Activated naive CD4-positive, alpha-beta T cell treated with anti-CD3 and anti-CD28 coated beads for 36 hours (primary cell): Measurements from ENCODE around the gene TBX10. TPM values are rescaled to one million over a fixed set of nuclear protein-coding genes. Genes with fewer than 3 reads are reported as not detected.

ENCODE experiments used
- CTCF ChIA-PET: fragments of 350-600 bp; sonication (Branson Sonifier 250); formaldehyde crosslinking; loops from one replicate; lab custom pipeline; 2021; ENCODE audit warnings: antibody characterized with exemption; lab: Charles Lee
- DNase-seq: peaks from one replicate; pipeline ENCODE4 v3.0.0-alpha.2; 2020
- H3K27ac Mint-ChIP-seq: one replicate; pipeline ENCODE4 v1.8.0; 2021; ENCODE audit warnings: mild to moderate bottlenecking, mixed read lengths
- H3K27me3 Mint-ChIP-seq: one replicate; pipeline ENCODE4 v1.8.0; 2021; ENCODE audit warnings: low read depth, mixed read lengths
- H3K36me3 Mint-ChIP-seq: one replicate; pipeline ENCODE4 v1.8.0; 2021; ENCODE audit warnings: low read depth, mixed read lengths
- H3K4me1 Mint-ChIP-seq: one replicate; pipeline ENCODE4 v1.8.0; 2021; ENCODE audit warnings: low read depth, mixed read lengths
- H3K4me3 Mint-ChIP-seq: one replicate; pipeline ENCODE4 v1.8.0; 2021; ENCODE audit warnings: mild to moderate bottlenecking, moderate library complexity, mixed read lengths
- H3K9me3 Mint-ChIP-seq: one replicate; pipeline ENCODE4 v1.8.0; 2021; ENCODE audit warnings: mixed read lengths
- intact Hi-C: fragments of 100-400 bp; cut with micrococcal nuclease; formaldehyde crosslinking; loops from one replicate; pipeline ENCODE4 v1.15.1; 2023
- total RNA-seq, 2 experiments: library from RNA; stranded (reverse); gene quantifications; one replicate each; pipeline ENCODE4 v1.2.3, GENCODE V29; 2021

Gene TBX10
- total RNA-seq, 2 experiments from 2014 or later: not detected

GRCh38 chr11:67614730-67615714 lies 24.5 kb downstream of the TBX10 start:
- H3K36me3 Mint-ChIP-seq: peaks cover 7% of the 10 kb centered on the region
- intact Hi-C loops: loop anchor here (1.0 to 10.0 kb wide), 5 partner anchors 9 to 420 kb away; partner anchors contain the start of genes GSTP1, NDUFS8, NDUFV1 and TCIRG1
- H3K27ac Mint-ChIP-seq: peak overlapping the region; percentile 98
- CTCF ChIA-PET: interaction anchor here (0.9 to 6.0 kb wide), 9 partner anchors 11 to 62 kb away, joined by 3 to 46 read pairs (median 6); partner anchors contain the start of gene NUDT8
- no peaks in the 10 kb centered on the region for H3K9me3 Mint-ChIP-seq
- peak overlapping the region; percentile 80 for H3K4me3 Mint-ChIP-seq
- no peaks in the 10 kb centered on the region for H3K27me3 Mint-ChIP-seq
- peak; percentile 75 for DNase-seq
- peaks cover 24% of the 10 kb centered on the region for H3K4me1 Mint-ChIP-seq

GRCh38 chr11:67613960-67614715 lies 25.4 kb downstream of the TBX10 start:
- Mint-ChIP-seq H3K27me3 (no peaks in the 10 kb centered on the region), H3K27ac (peak overlapping the region; percentile 98), H3K36me3 (peaks cover 11% of the 10 kb centered on the region), H3K4me3 (peak overlapping the region; percentile 80), H3K9me3 (no peaks in the 10 kb centered on the region), H3K4me1 (peaks cover 24% of the 10 kb centered on the region)
- intact Hi-C loops: loop anchor here (1.0 to 10.0 kb wide), 5 partner anchors 8 to 421 kb away; partner anchors contain the start of genes GSTP1, NDUFS8, NDUFV1 and TCIRG1
- DNase-seq: peak; percentile 93
- CTCF ChIA-PET: interaction anchor here (0.9 to 6.0 kb wide), 9 partner anchors 12 to 45 kb away, joined by 3 to 46 read pairs (median 6); partner anchors contain the start of genes GSTP1 and NUDT8

- CTCF ChIA-PET: interaction anchor here (1.0 to 6.0 kb wide), 6 partner anchors 13 to 42 kb away, joined by 3 to 46 read pairs (median 6); partner anchors contain the start of genes GSTP1 and NUDT8
- intact Hi-C loops: loop anchor here (10.0 kb wide), 1 partner anchor 421 kb away; the partner anchor contains the start of genes NDUFS8 and TCIRG1
- peaks cover 17% of the 10 kb centered on the region for H3K36me3 Mint-ChIP-seq
- no peaks in the 10 kb centered on the region for H3K27me3 Mint-ChIP-seq
- peak overlapping the region; percentile 80 for H3K4me3 Mint-ChIP-seq
- H3K4me1 Mint-ChIP-seq: peaks cover 29% of the 10 kb centered on the region
- DNase-seq: no peak
- H3K27ac Mint-ChIP-seq: peak overlapping the region; percentile 98
- no peaks in the 10 kb centered on the region for H3K9me3 Mint-ChIP-seq
Observed at GRCh38 chr11:67613313-67613959, 26.1 kb downstream of the TBX10 start.

GRCh38 chr11:67612751-67613150 lies 26.8 kb downstream of the TBX10 start:
- CTCF ChIA-PET: interaction anchor here (1.5 kb wide), 1 partner anchor 29 kb away, joined by 8 read pairs; the partner anchor contains the start of gene GSTP1
- peaks cover 20% of the 10 kb centered on the region for H3K36me3 Mint-ChIP-seq
- DNase-seq: no peak
- intact Hi-C loops: loop anchor here (10.0 kb wide), 1 partner anchor 422 kb away; the partner anchor contains the start of genes NDUFS8 and TCIRG1
- H3K4me1 Mint-ChIP-seq: peaks cover 36% of the 10 kb centered on the region
- H3K9me3 Mint-ChIP-seq: no peaks in the 10 kb centered on the region
- no peak overlapping the region for H3K4me3 Mint-ChIP-seq
- H3K27me3 Mint-ChIP-seq: no peaks in the 10 kb centered on the region
- H3K27ac Mint-ChIP-seq: peak overlapping the region; percentile 98

- Mint-ChIP-seq H3K9me3 (no peaks in the 10 kb centered on the region), H3K36me3 (peaks cover 20% of the 10 kb centered on the region), H3K4me3 (no peak overlapping the region), H3K27ac (peak overlapping the region; percentile 61), H3K4me1 (peaks cover 42% of the 10 kb centered on the region), H3K27me3 (no peaks in the 10 kb centered on the region)
- CTCF ChIA-PET: no interaction called here
- intact Hi-C loops: loop anchor here (10.0 kb wide), 1 partner anchor 423 kb away; the partner anchor contains the start of genes NDUFS8 and TCIRG1
- DNase-seq: no peak
Observed at GRCh38 chr11:67611704-67612587, 27.6 kb downstream of the TBX10 start.

- no peaks in the 10 kb centered on the region for H3K9me3 Mint-ChIP-seq
- intact Hi-C loops: loop anchor here (10.0 kb wide), 1 partner anchor 424 kb away; the partner anchor contains the start of genes NDUFS8 and TCIRG1
- no peak overlapping the region for H3K27ac Mint-ChIP-seq
- H3K4me1 Mint-ChIP-seq: peaks cover 42% of the 10 kb centered on the region
- H3K27me3 Mint-ChIP-seq: no peaks in the 10 kb centered on the region
- H3K36me3 Mint-ChIP-seq: peaks cover 20% of the 10 kb centered on the region
- CTCF ChIA-PET: no interaction called here
- no peak for DNase-seq
- no peak overlapping the region for H3K4me3 Mint-ChIP-seq
Observed at GRCh38 chr11:67611165-67611564, 28.4 kb downstream of the TBX10 start.

- CTCF ChIA-PET: no interaction called here
- peaks cover 42% of the 10 kb centered on the region for H3K4me1 Mint-ChIP-seq
- no peaks in the 10 kb centered on the region for H3K27me3 Mint-ChIP-seq
- no peak overlapping the region for H3K27ac Mint-ChIP-seq
- H3K4me3 Mint-ChIP-seq: no peak overlapping the region
- DNase-seq: no peak
- intact Hi-C loops: loop anchor here (10.0 kb wide), 1 partner anchor 424 kb away; the partner anchor contains the start of genes NDUFS8 and TCIRG1
- H3K36me3 Mint-ChIP-seq: peaks cover 20% of the 10 kb centered on the region
- H3K9me3 Mint-ChIP-seq: no peaks in the 10 kb centered on the region
Observed at GRCh38 chr11:67610302-67610868, 29.2 kb downstream of the TBX10 start.

GRCh38 chr11:67609316-67609715 lies 30.2 kb downstream of the TBX10 start:
- H3K4me1 Mint-ChIP-seq: peaks cover 32% of the 10 kb centered on the region
- H3K27me3 Mint-ChIP-seq: no peaks in the 10 kb centered on the region
- intact Hi-C loops: loop anchor here (5.0 kb wide), 1 partner anchor 207 kb away; the partner anchor contains the start of genes PPP1CA and TBC1D10C
- no peaks in the 10 kb centered on the region for H3K9me3 Mint-ChIP-seq
- H3K4me3 Mint-ChIP-seq: no peak overlapping the region
- DNase-seq: no peak
- H3K36me3 Mint-ChIP-seq: peaks cover 20% of the 10 kb centered on the region
- CTCF ChIA-PET: interaction anchor here (0.6 kb wide), 1 partner anchor 84 kb away, joined by 3 read pairs; no protein-coding TSS in a partner anchor
- no peak overlapping the region for H3K27ac Mint-ChIP-seq

- Mint-ChIP-seq H3K27ac (no peak overlapping the region), H3K27me3 (peaks cover 2% of the 10 kb centered on the region), H3K4me1 (peaks cover 25% of the 10 kb centered on the region), H3K9me3 (no peaks in the 10 kb centered on the region), H3K36me3 (peaks cover 20% of the 10 kb centered on the region), H3K4me3 (peak overlapping the region; percentile 90)
- no peak for DNase-seq
- CTCF ChIA-PET: no interaction called here
- intact Hi-C loops: loop anchor here (5.0 kb wide), 1 partner anchor 206 kb away; the partner anchor contains the start of genes PPP1CA and TBC1D10C
Observed at GRCh38 chr11:67608486-67608885, 31.1 kb downstream of the TBX10 start.

- peaks cover 19% of the 10 kb centered on the region for H3K36me3 Mint-ChIP-seq
- H3K27ac Mint-ChIP-seq: peak overlapping the region; percentile 85
- intact Hi-C loops: loop anchor here (5.0 kb wide), 1 partner anchor 205 kb away; the partner anchor contains the start of genes PPP1CA and TBC1D10C
- CTCF ChIA-PET: interaction anchor here (0.9 kb wide), 1 partner anchor 22 kb away, joined by 3 read pairs; the partner anchor contains the start of gene NUDT8
- DNase-seq: no peak
- peaks cover 18% of the 10 kb centered on the region for H3K4me1 Mint-ChIP-seq
- H3K27me3 Mint-ChIP-seq: peaks cover 5% of the 10 kb centered on the region
- no peaks in the 10 kb centered on the region for H3K9me3 Mint-ChIP-seq
- peak overlapping the region; percentile 90 for H3K4me3 Mint-ChIP-seq
Observed at GRCh38 chr11:67607507-67607906, 32.1 kb downstream of the TBX10 start.
